Astrocyte (in vitro differentiated cells and primary cell): ENCODE results near the gene CSTF2T.

Source experiments
- EZH2 ChIP-seq: IDR thresholded peaks from 2 replicates; pipeline ENCODE4 v1.6.1; 2012; ENCODE audit warnings: mild to moderate bottlenecking, low read length, inconsistent platforms; ENCODE audit not compliant: insufficient read depth
- TF ChIP-seq, protein P1 (sequence below): IDR thresholded peaks from 2 replicates; pipeline ENCODE4 v1.5.1; 2011; ENCODE audit warnings: low read depth, mild to moderate bottlenecking, inconsistent platforms, low read length, moderate library complexity; ENCODE audit not compliant: insufficient read depth

DNA sequence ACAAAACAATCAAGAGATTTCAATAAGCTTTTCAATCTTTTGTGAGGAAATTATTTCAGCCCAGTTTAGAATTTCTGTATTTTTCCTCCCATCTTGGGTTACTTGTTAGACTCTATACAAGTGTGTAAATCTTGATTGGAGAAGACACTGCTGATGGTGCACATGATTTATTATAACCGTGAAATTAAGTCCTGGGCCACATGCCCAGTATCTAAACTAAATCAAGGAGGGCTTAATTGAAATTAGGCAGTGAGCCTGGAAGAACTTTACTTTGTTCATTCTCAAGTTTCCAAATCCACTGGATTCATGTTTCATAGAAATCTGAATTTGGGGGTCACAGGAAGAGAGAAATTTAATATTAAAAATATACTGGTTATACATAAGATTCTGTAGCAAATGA lies 44.5 kb downstream of the CSTF2T start:
- TF ChIP-seq, protein P1, sequence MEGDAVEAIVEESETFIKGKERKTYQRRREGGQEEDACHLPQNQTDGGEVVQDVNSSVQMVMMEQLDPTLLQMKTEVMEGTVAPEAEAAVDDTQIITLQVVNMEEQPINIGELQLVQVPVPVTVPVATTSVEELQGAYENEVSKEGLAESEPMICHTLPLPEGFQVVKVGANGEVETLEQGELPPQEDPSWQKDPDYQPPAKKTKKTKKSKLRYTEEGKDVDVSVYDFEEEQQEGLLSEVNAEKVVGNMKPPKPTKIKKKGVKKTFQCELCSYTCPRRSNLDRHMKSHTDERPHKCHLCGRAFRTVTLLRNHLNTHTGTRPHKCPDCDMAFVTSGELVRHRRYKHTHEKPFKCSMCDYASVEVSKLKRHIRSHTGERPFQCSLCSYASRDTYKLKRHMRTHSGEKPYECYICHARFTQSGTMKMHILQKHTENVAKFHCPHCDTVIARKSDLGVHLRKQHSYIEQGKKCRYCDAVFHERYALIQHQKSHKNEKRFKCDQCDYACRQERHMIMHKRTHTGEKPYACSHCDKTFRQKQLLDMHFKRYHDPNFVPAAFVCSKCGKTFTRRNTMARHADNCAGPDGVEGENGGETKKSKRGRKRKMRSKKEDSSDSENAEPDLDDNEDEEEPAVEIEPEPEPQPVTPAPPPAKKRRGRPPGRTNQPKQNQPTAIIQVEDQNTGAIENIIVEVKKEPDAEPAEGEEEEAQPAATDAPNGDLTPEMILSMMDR = no peak
- no peak for TF ChIP-seq EZH2
